MG63 (cell line): ENCODE results near the gene CHKA. TPM values are rescaled to one million over a fixed set of nuclear protein-coding genes. Genes with fewer than 3 reads are reported as not detected.

Experiments
- DNase-seq: peaks from one replicate; pipeline ENCODE4 v3.0.0-alpha.2; 2020
- H3K27me3 ChIP-seq: fragments of 250-450 bp; sonication (Bioruptor Pico); 2 replicates; pipeline ENCODE4 v1.5.1; 2020; ENCODE audit warnings: mild to moderate bottlenecking, moderate library complexity
- H3K36me3 ChIP-seq: fragments of 250-450 bp; sonication (Bioruptor Pico); 2 replicates; pipeline ENCODE4 v1.5.1; 2020; ENCODE audit warnings: mild to moderate bottlenecking, moderate library complexity
- H3K4me3 ChIP-seq: fragments of 250-450 bp; sonication (Bioruptor Pico); 2 replicates; pipeline ENCODE4 v1.5.1; 2020; ENCODE audit warnings: mild to moderate bottlenecking, moderate library complexity
- H3K9me3 ChIP-seq: fragments of 250-450 bp; sonication (Bioruptor Pico); 2 replicates; pipeline ENCODE4 v1.5.1; 2020; ENCODE audit warnings: mild to moderate bottlenecking, moderate library complexity
- total RNA-seq: library from RNA; depleted of rRNA; stranded (reverse); fragments of >200 nt; shearing (Covaris generic); gene quantifications from 2 replicates; pipeline ENCODE4 v1.2.3, GENCODE V29; 2014; ENCODE audit warnings: low replicate concordance

The CHKA gene
- total RNA-seq, 1 experiment from 2014 or later = 6.8 TPM

- peak; percentile 85 for DNase-seq
- H3K9me3 ChIP-seq = no peaks in the 10 kb centered on the region
- no peaks in the 10 kb centered on the region for H3K27me3 ChIP-seq
- no peak overlapping the region for H3K4me3 ChIP-seq
- no peaks in the 10 kb centered on the region; the same call in 1 of the 2 replicates for H3K36me3 ChIP-seq
Observed at GRCh38 chr11:68020575-68020974, 100.6 kb downstream of the CHKA start.

DNA sequence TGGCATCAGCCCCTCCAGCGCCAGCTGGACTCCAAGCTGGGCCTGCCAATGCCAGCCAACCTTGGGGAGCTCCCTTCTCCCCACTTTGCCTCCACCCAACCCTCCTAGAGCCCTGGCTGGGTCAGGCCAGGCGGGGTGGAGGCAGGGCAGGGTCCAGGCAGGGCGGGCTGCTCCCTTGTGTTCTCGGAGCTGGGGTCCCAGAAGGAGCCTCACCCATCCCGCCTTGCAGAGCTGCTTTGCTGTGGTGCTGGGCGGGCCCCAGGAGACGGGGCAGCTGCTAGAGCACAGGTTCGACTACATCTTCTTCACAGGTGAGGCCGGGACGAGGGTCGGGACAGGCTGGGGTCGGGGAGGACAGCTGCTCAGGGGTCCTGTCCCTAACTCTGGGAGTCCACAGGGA is 101.7 kb downstream of the CHKA start:
- Histone ChIP-seq H3K4me3 (no peak overlapping the region), H3K9me3 (no peaks in the 10 kb centered on the region), H3K27me3 (no peaks in the 10 kb centered on the region), H3K36me3 (no peaks in the 10 kb centered on the region; the same call in 1 of the 2 replicates)
- DNase-seq = no peak

DNA sequence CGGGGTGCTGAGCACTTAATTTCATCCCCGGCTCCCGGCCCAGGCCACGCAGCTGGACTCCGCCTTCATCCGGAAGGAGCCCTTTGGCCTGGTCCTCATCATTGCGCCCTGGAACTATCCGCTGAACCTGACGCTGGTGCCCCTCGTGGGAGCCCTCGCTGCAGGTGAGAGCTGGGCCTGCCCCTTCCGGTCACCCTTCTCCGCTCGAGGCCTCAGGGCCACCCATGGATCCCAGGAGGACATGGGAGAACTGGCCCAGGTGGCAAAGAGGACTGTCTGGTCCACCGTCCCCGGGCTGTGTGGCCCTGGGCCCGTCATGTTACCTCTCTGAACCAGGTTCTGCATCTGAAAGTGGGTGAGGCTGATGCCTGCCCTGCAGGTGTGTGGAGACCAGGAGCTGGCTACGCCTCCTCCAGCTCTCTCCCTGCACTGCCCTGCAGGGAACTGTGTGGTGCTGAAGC is 102.4 kb downstream of the CHKA start:
- no peak for DNase-seq
- Histone ChIP-seq H3K36me3 (peaks cover 4% of the 10 kb centered on the region), H3K27me3 (no peaks in the 10 kb centered on the region), H3K4me3 (no peak overlapping the region), H3K9me3 (no peaks in the 10 kb centered on the region)

- Histone ChIP-seq H3K9me3 (no peaks in the 10 kb centered on the region), H3K36me3 (peaks cover 7% of the 10 kb centered on the region), H3K4me3 (no peak overlapping the region), H3K27me3 (no peaks in the 10 kb centered on the region)
- no peak for DNase-seq
Observed at GRCh38 chr11:68017980-68018729, 103.0 kb downstream of the CHKA start.

DNA sequence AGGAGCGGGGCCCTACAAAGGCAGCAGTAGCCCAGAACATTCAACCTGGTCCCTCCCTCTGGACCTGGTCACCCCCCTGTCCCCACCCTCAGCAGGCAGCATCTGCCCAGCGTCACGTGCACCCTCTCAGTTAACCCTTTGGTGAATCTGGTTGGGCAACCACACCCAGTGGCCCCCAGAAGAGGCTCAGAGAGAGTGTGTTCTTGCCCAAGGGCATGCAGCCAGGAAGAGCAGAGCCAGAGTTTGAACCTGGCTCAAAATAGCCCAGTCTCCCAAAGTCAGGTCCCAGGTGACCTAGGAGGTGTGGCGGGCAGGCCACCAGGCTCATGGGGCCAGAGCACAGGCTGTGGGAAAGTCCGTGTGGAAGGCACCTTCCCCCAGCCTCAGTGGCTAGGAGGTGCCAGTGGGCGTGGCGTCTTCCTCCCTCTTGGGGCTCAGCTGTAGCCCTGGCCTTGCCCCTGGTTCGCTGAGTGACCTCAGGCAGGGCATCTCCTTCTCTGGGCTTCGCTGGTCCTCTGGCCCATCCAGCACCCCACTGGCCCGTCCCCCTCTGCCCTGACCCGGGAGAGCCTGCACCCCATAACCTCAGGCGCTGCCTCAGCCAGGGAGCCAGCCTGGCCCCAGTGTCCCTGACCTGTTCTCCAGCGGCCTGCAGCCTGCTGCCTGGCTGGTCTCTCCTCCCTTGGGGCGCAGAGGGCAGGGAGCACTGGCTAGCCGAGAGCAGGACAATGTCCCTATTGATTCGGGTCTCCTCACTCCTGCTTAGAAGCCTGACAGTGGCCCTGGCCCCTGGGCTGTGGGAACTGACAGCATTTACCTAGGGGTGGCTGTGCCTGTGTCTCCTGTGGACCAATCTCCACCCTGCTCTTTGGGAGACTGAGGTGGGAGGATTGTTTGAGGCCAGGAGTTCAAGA is 104.0 kb downstream of the CHKA start:
- no peaks in the 10 kb centered on the region for H3K9me3 ChIP-seq
- no peak for DNase-seq
- H3K4me3 ChIP-seq = no peak overlapping the region
- H3K36me3 ChIP-seq = peaks cover 7% of the 10 kb centered on the region
- no peaks in the 10 kb centered on the region for H3K27me3 ChIP-seq

DNA sequence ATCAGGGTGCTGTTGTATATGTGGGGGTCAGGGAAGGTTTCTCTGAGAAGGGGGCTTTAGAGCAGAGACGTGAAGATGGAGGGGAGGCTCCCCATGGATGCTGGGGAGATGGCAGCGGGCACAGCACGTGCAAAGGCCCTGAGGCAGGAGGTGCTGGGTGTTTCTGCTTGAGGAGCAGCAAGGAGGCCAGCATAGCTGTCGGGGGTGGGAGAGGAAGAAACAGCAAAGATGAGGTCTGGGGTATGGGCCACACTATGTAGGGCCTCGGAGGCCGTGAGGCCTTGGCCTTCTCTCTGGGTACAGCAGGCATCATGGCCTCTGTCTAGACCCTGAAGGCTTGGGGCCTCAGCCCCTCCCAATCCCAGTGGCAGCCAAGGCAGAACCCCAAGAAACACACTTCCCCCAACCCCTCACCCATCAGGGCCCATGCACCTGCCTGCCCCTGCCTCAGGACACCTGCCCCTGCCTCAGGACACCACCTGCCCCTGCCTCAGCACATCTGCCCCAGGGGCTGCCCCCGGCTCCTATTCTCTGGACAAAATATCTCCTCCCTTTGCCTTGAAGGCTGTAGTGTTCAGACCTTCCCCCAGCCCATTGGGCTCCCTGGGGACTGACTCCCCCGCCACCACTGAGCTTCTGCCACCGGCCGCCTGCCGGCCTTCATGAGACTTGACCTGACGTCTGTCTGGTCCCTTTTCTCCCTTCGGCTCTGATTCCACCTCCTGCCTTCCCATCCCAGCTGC is 104.9 kb downstream of the CHKA start:
- H3K27me3 ChIP-seq = no peaks in the 10 kb centered on the region
- H3K4me3 ChIP-seq = no peak overlapping the region
- H3K36me3 ChIP-seq = peaks cover 7% of the 10 kb centered on the region
- no peaks in the 10 kb centered on the region for H3K9me3 ChIP-seq
- DNase-seq = no peak

GRCh38 chr11:68015467-68015866 is 105.7 kb downstream of the CHKA start:
- Histone ChIP-seq H3K9me3 (no peaks in the 10 kb centered on the region), H3K4me3 (no peak overlapping the region), H3K27me3 (no peaks in the 10 kb centered on the region), H3K36me3 (peaks cover 7% of the 10 kb centered on the region)
- no peak for DNase-seq

DNA sequence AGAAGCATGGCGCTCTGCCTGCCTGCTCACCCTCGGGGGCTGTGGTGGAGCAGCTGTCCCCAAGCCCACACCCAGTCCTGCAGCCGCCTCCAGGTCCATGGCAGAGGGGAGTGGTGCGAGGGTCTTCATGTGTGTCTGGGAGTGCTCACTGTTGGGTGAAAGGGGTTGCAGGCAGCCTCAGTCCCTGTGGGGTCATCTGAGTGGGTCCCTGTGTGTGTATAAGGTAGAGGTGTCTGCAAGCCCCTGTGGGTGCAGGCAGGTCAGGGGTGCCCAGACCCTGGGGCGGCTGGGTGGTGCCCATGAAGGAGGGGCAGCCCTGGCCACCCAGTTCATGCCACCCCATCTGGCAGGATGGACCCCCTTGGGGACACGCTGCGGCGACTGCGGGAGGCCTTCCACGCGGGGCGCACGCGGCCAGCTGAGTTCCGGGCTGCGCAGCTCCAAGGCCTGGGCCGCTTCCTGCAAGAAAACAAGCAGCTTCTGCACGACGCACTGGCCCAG is 106.2 kb downstream of the CHKA start:
- no peak overlapping the region; the same call in 1 of the 2 replicates for H3K4me3 ChIP-seq

DNA sequence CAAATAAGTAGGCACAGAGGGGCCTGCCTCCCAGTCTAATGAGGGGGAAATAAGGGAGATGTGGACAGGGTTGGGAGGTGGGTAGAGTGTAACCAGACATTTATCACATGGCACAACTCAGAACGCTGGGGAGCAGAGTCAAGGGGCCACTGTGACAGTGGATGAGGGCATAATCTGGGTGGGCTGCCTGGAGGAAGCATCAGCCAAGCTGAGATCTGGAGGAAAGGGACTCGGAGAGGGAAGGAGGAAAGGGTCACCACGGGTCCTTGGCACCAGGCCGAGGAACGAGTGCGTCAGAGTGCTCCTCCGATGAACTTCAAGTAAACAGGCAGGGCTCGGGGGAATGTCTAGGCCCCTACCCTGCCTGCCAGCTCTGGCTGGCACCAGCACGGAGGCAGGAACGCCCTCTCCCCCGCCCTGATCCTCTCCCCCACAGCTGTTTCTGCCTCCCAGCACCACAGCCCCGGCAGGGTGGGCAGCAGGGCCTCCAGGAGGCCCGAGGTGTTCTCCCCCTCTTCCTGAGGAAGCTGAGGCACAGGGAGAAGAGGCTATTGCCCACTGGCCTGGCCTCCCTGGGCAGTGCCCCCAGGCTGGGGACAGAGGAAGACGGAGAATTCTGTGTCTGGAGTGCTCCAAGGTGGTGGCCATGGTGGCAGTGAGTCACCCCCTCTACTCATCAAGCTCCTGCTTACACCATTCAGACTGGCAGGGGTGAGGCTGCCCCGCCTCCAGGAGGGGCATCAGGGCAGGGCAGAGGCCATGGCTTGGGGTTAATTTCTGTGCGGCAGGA is 106.8 kb downstream of the CHKA start:
- H3K4me3 ChIP-seq = peak overlapping the region; percentile 9; the same call in 1 of the 2 replicates
- no peaks in the 10 kb centered on the region for H3K9me3 ChIP-seq
- peak; percentile 97 for DNase-seq
- peaks cover 7% of the 10 kb centered on the region for H3K36me3 ChIP-seq
- no peaks in the 10 kb centered on the region for H3K27me3 ChIP-seq

More for the DNA sequence above, 106.2 kb downstream of the CHKA start:
- no peaks in the 10 kb centered on the region for H3K9me3 ChIP-seq
- H3K36me3 ChIP-seq = peaks cover 7% of the 10 kb centered on the region
- no peak for DNase-seq
- no peaks in the 10 kb centered on the region for H3K27me3 ChIP-seq

DNA sequence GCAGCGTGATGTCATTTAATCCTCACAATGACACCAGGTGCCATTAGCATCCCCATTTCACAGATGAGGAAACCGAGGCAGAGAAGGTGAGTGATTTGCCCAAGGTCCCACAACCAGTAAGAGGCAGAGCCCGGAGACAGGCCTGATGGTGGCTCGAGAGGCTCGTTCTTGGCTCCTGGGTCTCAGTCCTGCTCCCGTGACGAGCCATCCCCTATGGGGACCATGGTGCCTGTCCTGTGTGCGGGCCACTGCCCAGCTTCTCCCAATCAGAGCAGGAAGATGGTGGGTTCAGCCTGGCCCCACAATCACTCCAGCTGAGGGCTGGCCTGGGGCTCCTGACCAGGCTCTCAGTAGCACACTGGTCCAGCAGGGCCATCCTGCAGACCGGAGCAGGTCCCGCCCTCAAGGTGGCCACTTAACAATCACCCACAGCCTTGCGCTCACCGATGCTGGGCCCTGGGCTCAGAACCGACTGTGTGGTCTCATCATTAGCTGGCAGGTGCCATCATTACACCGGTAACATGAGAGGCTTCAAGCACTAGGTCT is 107.5 kb downstream of the CHKA start:
- no peak overlapping the region for H3K4me3 ChIP-seq
- no peak for DNase-seq
- H3K36me3 ChIP-seq = peaks cover 7% of the 10 kb centered on the region

DNA sequence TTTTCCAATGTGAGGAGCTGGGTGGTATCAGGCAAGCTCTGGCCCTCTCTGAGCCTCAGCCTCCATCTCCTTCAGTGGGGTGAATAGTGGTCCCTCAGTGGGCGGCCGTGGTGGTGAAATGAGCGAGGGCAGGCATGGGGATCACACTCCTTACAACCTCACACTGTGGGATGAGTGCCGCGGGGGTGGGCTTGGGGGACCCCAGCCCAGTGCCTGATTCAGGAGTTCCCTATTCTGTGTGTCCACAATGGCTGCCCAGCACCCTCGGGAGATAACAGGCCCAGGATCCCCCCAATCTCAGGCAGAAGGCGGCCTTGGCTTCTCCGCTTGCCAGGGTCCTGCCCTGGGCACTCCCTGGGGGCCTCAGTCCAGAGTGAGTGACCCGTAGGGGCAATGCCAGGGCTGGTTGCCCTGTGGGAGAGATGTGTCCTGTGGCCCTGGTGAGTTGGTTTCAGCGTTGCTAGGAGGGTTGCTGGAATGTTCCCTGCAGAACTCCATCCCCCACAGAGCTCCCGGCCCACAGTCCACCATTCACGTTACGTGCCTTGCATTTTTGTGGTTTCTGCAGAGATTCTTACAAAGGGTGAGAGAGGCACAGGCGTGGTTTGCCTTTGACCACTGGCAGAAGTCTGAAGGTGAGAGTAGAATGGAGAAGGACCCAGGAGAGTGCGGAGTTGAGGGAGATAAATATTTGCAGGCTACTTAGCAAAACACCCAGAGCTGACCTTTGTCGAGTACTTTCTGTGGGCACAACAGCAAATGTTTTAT is 108.2 kb downstream of the CHKA start:
- no peak overlapping the region for H3K4me3 ChIP-seq
- H3K9me3 ChIP-seq = no peaks in the 10 kb centered on the region
- peaks cover 7% of the 10 kb centered on the region for H3K36me3 ChIP-seq
- H3K27me3 ChIP-seq = no peaks in the 10 kb centered on the region
- peak; percentile 89 for DNase-seq

More for the DNA sequence above, 107.5 kb downstream of the CHKA start:
- no peaks in the 10 kb centered on the region for H3K9me3 ChIP-seq
- no peaks in the 10 kb centered on the region for H3K27me3 ChIP-seq

- Histone ChIP-seq H3K27me3 (no peaks in the 10 kb centered on the region), H3K36me3 (peaks cover 7% of the 10 kb centered on the region), H3K4me3 (no peak overlapping the region), H3K9me3 (no peaks in the 10 kb centered on the region)
- DNase-seq = no peak
Observed at GRCh38 chr11:68012044-68012842, 108.9 kb downstream of the CHKA start.

DNA sequence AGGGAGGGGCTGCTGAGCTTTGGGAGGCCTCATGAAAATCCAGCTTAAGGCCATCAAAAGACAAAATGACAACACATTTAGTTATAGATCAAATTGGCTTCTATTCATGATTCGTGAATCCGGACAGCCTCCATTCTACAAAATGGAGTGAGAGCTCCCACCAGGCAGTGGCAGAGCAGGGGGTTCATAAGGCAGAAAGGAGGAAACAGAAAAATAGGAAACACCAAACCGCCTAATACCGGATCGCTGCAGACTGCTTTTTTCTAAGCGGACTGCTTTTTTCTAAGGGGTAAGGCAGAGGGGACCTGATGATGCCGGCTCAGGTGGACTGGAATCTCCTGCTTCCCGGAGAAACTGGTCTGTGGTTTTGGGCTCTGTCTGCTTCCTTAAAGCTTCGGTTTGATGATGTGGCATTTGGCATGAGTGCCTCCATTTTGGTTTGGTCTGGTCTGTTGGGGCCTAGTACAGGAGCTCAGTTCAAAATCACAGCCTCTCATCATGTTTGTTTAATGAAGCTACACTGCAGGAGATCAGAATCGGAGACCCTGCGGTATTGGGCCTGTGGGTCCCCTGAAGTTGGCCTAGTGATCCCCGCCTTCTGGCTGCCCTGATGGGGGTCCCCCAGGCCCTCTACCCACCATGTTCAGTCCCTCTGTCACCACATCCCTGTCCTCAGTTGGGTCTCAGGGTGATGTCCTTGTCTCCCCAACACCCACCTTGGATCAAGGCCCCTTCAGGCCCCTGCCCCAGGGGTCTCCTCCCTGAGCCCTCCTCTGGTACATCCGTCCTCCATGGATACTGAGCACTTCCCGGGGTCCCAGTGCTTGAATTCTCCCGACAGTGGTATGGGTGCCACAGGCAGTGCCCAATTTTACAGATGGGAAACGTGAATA is 109.9 kb downstream of the CHKA start:
- Histone ChIP-seq H3K36me3 (peaks cover 7% of the 10 kb centered on the region), H3K9me3 (no peaks in the 10 kb centered on the region), H3K27me3 (no peaks in the 10 kb centered on the region), H3K4me3 (peak overlapping the region; percentile 54)
- DNase-seq = no peak
